SK-MEL-5 (cell line): ENCODE data around the gene CABYR. TPM values are rescaled to one million over a fixed set of nuclear protein-coding genes. Genes with fewer than 3 reads are reported as not detected.
"Not testable (repeated sequence)": the region's sequence is repeated elsewhere in the genome, so short reads cannot be mapped to it uniquely, and the experiment has no call there.

Experiments used
- DNase-seq: peaks from one replicate; pipeline ENCODE4 v3.0.0-alpha.2; 2016; ENCODE audit warnings: low read depth, low spot score
- in situ Hi-C: cut with HindIII; loops from 2 replicates; pipeline ENCODE4 v1.10.0; 2016; ENCODE audit warnings: low sequenced_read_pairs, high pct_unique_total_duplicates, low pct_unique_long_range_greater_than_20kb
- total RNA-seq: library from RNA; depleted of rRNA; stranded (reverse); fragments of >200 nt; shearing (Covaris generic); gene quantifications from 2 replicates; pipeline ENCODE4 v1.2.3, GENCODE V29; 2014

CABYR gene
- total RNA-seq, 1 experiment from 2014 or later: 3.3 TPM

GRCh38 chr18:24121625-24122024 is 17.2 kb upstream of the CABYR start:
- DNase-seq: no peak
- in situ Hi-C loops: no loop called here

GRCh38 chr18:24126155-24126961 is 12.5 kb upstream of the CABYR start:
- in situ Hi-C loops: no loop called here
- DNase-seq: no peak

- no peak for DNase-seq
Observed at GRCh38 chr18:24127735-24128134, 11.1 kb upstream of the CABYR start.

GRCh38 chr18:24128700-24129099 is 10.2 kb upstream of the CABYR start:
- in situ Hi-C loops: no loop called here

More at GRCh38 chr18:24127735-24128134, 11.1 kb upstream of the CABYR start:
- in situ Hi-C loops: no loop called here

GRCh38 chr18:24130494-24130893 is 8.4 kb upstream of the CABYR start:
- DNase-seq: no peak
- in situ Hi-C loops: no loop called here

More at GRCh38 chr18:24128700-24129099, 10.2 kb upstream of the CABYR start:
- DNase-seq: no peak

- no peak for DNase-seq
- in situ Hi-C loops: no loop called here
Observed at GRCh38 chr18:24136967-24137373, 1.9 kb upstream of the CABYR start.

GRCh38 chr18:24138409-24138788 is 463 bp upstream of the CABYR start:
- DNase-seq: no peak

GRCh38 chr18:24140697-24141096 is 1.8 kb downstream of the CABYR start:
- DNase-seq: no peak
- in situ Hi-C loops: no loop called here

More at GRCh38 chr18:24138409-24138788, 463 bp upstream of the CABYR start:
- in situ Hi-C loops: no loop called here

GRCh38 chr18:24142376-24142775 is 3.5 kb downstream of the CABYR start:
- peak; percentile 73 for DNase-seq
- in situ Hi-C loops: no loop called here

GRCh38 chr18:24149591-24149990 is 10.7 kb downstream of the CABYR start:
- in situ Hi-C loops, DNase-seq: not testable (repeated sequence)

- in situ Hi-C loops: no loop called here
- DNase-seq: no peak
Observed at GRCh38 chr18:24153397-24153796, 14.5 kb downstream of the CABYR start.

GRCh38 chr18:24157855-24158254 is 19.0 kb downstream of the CABYR start:
- no peak for DNase-seq
- in situ Hi-C loops: no loop called here

- DNase-seq: no peak
- in situ Hi-C loops: no loop called here
Observed at GRCh38 chr18:24160086-24160485, 21.2 kb downstream of the CABYR start.

GRCh38 chr18:24161304-24161703 is 22.4 kb downstream of the CABYR start:
- no peak for DNase-seq
- in situ Hi-C loops: no loop called here

GRCh38 chr18:24168496-24168895 is 29.6 kb downstream of the CABYR start:
- in situ Hi-C loops: no loop called here

GRCh38 chr18:24170360-24170759 is 31.5 kb downstream of the CABYR start:
- in situ Hi-C loops: no loop called here
- no peak for DNase-seq

More at GRCh38 chr18:24168496-24168895, 29.6 kb downstream of the CABYR start:
- DNase-seq: no peak

GRCh38 chr18:24173997-24174396 is 35.1 kb downstream of the CABYR start:
- in situ Hi-C loops: no loop called here
- no peak for DNase-seq

GRCh38 chr18:24176727-24177416 is 38.0 kb downstream of the CABYR start:
- DNase-seq: peak; percentile 67
- in situ Hi-C loops: no loop called here
